ENCODE measurements around the gene SELENON. TPM values are rescaled to one million over a fixed set of nuclear protein-coding genes. Genes with fewer than 3 reads are reported as not detected.

SELENON gene
- total RNA-seq, 1 experiment from 2014 or later, result 90.9 TPM

- Histone ChIP-seq H3K79me1 (ENCODE audit: insufficient read depth, low read depth, low read length, poor library complexity, severe bottlenecking) (no peaks in the 10 kb centered on the region), H3K4ac (ENCODE audit: low read depth, low read length) (no peak overlapping the region), H2BK5ac (ENCODE audit: insufficient read length, low read length) (no peak overlapping the region), H4K91ac (ENCODE audit: insufficient read length, low read depth, low read length) (no peak overlapping the region), H3K56ac (ENCODE audit: insufficient read length, low read depth, low read length) (no peak overlapping the region), H3K9ac (ENCODE audit: extremely low read depth, insufficient read length, low read length) (no peak overlapping the region), H4K5ac (ENCODE audit: insufficient read length, low read depth, low read length) (no peak overlapping the region), H2BK15ac (ENCODE audit: low read depth, low read length) (no peak overlapping the region), H4K20me1 (ENCODE audit: control insufficient read depth, insufficient read depth, insufficient read length) (peaks cover 3% of the 10 kb centered on the region), H3K9me3 (ENCODE audit: control insufficient read depth, low read depth, low read length) (no peaks in the 10 kb centered on the region), H4K8ac (replicated peaks; ENCODE audit: insufficient read length, low read depth, low read length) (no peak overlapping the region), H3K4me1 (ENCODE audit: insufficient read depth, low read length) (no peaks in the 10 kb centered on the region), H2AK5ac (ENCODE audit: insufficient read length, low read length) (no peak overlapping the region), H2AFZ (ENCODE audit: low read length) (no peak overlapping the region), H2BK20ac (ENCODE audit: low read depth, low read length, poor library complexity, severe bottlenecking) (no peak overlapping the region), H3K23ac (ENCODE audit: insufficient read length, low read depth, low read length) (no peak overlapping the region), H3K14ac (ENCODE audit: insufficient read depth, low read length) (no peak overlapping the region), H2BK12ac (ENCODE audit: insufficient read length, low read depth, low read length) (no peak overlapping the region), H3K79me2 (ENCODE audit: insufficient read depth, low read length) (no peaks in the 10 kb centered on the region), H3K4me2 (ENCODE audit: insufficient read depth, insufficient read length, low read length) (no peak overlapping the region), H3K27ac (ENCODE audit: insufficient read length, low read depth, low read length) (no peak overlapping the region), H3K23me2 (ENCODE audit: insufficient read length, low read depth, low read length, poor library complexity, severe bottlenecking) (peaks cover 3% of the 10 kb centered on the region), H3T11ph (ENCODE audit: low read length) (no peak overlapping the region), H3K18ac (ENCODE audit: insufficient read length, low read depth, low read length) (no peak overlapping the region), H2BK120ac (ENCODE audit: low read depth, low read length, poor library complexity, severe bottlenecking) (no peak overlapping the region), H3K27me3 (ENCODE audit: insufficient read depth, low read length) (no peaks in the 10 kb centered on the region)
- Mint-ChIP-seq H3K36me3 (ENCODE audit: insufficient read depth in 1 of 3, low read depth in 3 of 3) (no peaks in the 10 kb centered on the region), H3K4me3 (no peak overlapping the region), H3K27me3 (ENCODE audit: low read depth) (no peaks in the 10 kb centered on the region), H3K4me1 (peaks cover 16 to 28% of the 10 kb centered on the region in 2 experiments), H3K9me3 (no peaks in the 10 kb centered on the region), H3K27ac (peak overlapping the region in 2 of 3 experiments; percentile 29 to 45; a peak in 1 of 7 replicates)
- no peak for TF ChIP-seq CTCF (conservative IDR thresholded peaks at IDR 0.05)
- WGBS (ENCODE audit: extremely low coverage, insufficient read length, low lambda C conversion rate), result no CpG with 5 or more reads among the region's 10 CpGs
- no peak for DNase-seq
Measured at GRCh38 chr1:25763493-25763892, 36.5 kb upstream of the SELENON start.

Measured in H9 (cell line).